Measurements from ENCODE around the gene FIGNL2.

DNA sequence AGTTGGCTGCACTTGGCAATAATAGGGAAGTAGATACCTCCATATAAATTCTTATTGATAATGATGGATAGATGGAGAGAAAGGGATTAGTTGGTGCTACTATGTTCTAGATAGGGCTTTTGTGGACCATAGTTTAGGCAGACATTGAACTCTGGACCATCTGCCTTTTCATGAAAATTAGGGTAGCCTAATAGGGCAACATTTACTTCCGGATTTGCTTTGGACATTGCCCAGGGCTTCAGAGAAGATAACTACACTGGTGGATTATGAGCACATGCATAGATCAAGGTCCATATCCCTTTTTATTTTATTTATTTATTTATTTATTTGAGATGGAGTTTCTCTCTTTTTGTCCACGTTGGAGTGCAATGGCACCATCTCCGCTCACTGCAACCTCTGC lies 70.5 kb downstream of the FIGNL2 start:
- no peak for TF ChIP-seq POLR2A (IDR thresholded peaks at IDR 0.05; ENCODE audit: low read length)
- no peak for TF ChIP-seq GATA1 (IDR thresholded peaks at IDR 0.05; ENCODE audit: low read depth, low read length)

Measured in erythroblast (primary cell).